Upper lobe of left lung (tissue), 6 donors: Measurements from ENCODE around the gene MYOZ2. TPM values are rescaled to one million over a fixed set of nuclear protein-coding genes. Genes with fewer than 3 reads are reported as not detected.

Experiments used
- ATAC-seq, 2 donors: fragments of 200-7000 bp; cut with Tn5 transposase; one replicate each; pipeline ENCODE4 v1.9.1; 2022; ENCODE audit warnings: mild to moderate bottlenecking in 2 of 2, moderate library complexity in 2 of 2; ENCODE audit not compliant: low FRiP score in 2 of 2
- DNase-seq, 2 donors: peaks; one replicate each; pipeline ENCODE4 v3.0.0-alpha.2; 2019 to 2020
- H3K27ac ChIP-seq, 4 donors: fragments of 200-600 bp; sonication (generic); one replicate each; pipeline ENCODE4 v1.5.1; 2016 to 2019
- H3K27me3 ChIP-seq, 4 donors: fragments of 200-600 bp; sonication (generic); one replicate each; pipeline ENCODE4 v1.5.1; 2017 to 2019
- H3K36me3 ChIP-seq, 4 donors: fragments of 200-600 bp; sonication (generic); one replicate each; pipeline ENCODE4 v1.5.1; 2016 to 2019
- H3K4me1 ChIP-seq, 4 donors: fragments of 200-600 bp; sonication (generic); one replicate each; pipeline ENCODE4 v1.5.1; 2018 to 2019
- H3K4me3 ChIP-seq, 4 donors: fragments of 200-600 bp; sonication (generic); one replicate each; pipeline ENCODE4 v1.5.1; 2017 to 2019; ENCODE audit warnings: mild to moderate bottlenecking in 2 of 4, moderate library complexity in 1 of 4
- H3K9me3 ChIP-seq, 4 donors: fragments of 200-600 bp; sonication (generic); one replicate each; pipeline ENCODE4 v1.5.1; 2018 to 2019
- EP300 ChIP-seq, 4 donors: sonication (generic); formaldehyde crosslinking; IDR thresholded peaks; one replicate each; pipeline ENCODE4 v1.5.1; 2017; ENCODE audit warnings: antibody characterized with exemption in 4 of 4, control low read depth in 2 of 4
- POLR2A ChIP-seq, 4 donors: fragments of 450-650 bp; IDR thresholded peaks; one replicate each; pipeline ENCODE4 v1.5.1; 2016 to 2017; ENCODE audit warnings: antibody characterized with exemption in 4 of 4, mild to moderate bottlenecking in 2 of 4
- POLR2AphosphoS5 ChIP-seq, 2 donors: sonication (generic); formaldehyde crosslinking; IDR thresholded peaks; one replicate each; pipeline ENCODE4 v1.5.1; 2017; ENCODE audit warnings: antibody characterized with exemption in 2 of 2
- WGBS, 2 donors: methylation state at CpG; one replicate each; pipeline ENCODE4 v1.1.5; 2017 to 2018; 5-methylcytosine and 5-hydroxymethylcytosine counted together
- total RNA-seq, 6 donors: library from RNA; depleted of rRNA in 4 of 6; stranded (reverse); fragments of >200 nt in 4 of 6; gene quantifications; one replicate each; pipeline versions ENCODE4 v1.1.0 to v1.2.1, GENCODE V29; 2016 to 2021
- TF ChIP-seq, protein P1 (sequence below), 6 experiments: fragments of 450-650 bp in 4 of 6; fragments of 200-600 bp in 2 of 6; sonication (generic) in 2 of 6; IDR thresholded peaks; one replicate each; pipeline ENCODE4 v1.5.1; 2016 to 2019; ENCODE audit warnings: antibody characterized with exemption in 6 of 6
- donor health status: DM: no; HTN: no; CAD: no; lungs with moderate emphysema.
- donor health status: DM: no; HTN: yes; CAD: no; lungs with severe emphysema.

Gene MYOZ2
- total RNA-seq, 6 donors from 2014 or later, result 0.13 to 0.20 TPM; not detected in 4

- no peaks in the 10 kb centered on the region for H3K36me3 ChIP-seq
- WGBS, 2 donors, result 86 to 97% methylated on average over 4 of the region's 4 CpGs
- H3K27me3 ChIP-seq, result no peaks in the 10 kb centered on the region
- no peaks in the 10 kb centered on the region for H3K9me3 ChIP-seq
- H3K4me3 ChIP-seq, result no peak overlapping the region
- peaks cover 10 to 32% (median 19%) of the 10 kb centered on the region in 4 donors for H3K4me1 ChIP-seq
- DNase-seq (no peak), ATAC-seq (no peak)
- peak overlapping the region in 1 of 4 donors; percentile 8 for H3K27ac ChIP-seq
- no peak for TF ChIP-seq EP300 (IDR thresholded peaks at IDR 0.05)
- no peak for TF ChIP-seq POLR2A (IDR thresholded peaks at IDR 0.05)
- TF ChIP-seq, protein P1, sequence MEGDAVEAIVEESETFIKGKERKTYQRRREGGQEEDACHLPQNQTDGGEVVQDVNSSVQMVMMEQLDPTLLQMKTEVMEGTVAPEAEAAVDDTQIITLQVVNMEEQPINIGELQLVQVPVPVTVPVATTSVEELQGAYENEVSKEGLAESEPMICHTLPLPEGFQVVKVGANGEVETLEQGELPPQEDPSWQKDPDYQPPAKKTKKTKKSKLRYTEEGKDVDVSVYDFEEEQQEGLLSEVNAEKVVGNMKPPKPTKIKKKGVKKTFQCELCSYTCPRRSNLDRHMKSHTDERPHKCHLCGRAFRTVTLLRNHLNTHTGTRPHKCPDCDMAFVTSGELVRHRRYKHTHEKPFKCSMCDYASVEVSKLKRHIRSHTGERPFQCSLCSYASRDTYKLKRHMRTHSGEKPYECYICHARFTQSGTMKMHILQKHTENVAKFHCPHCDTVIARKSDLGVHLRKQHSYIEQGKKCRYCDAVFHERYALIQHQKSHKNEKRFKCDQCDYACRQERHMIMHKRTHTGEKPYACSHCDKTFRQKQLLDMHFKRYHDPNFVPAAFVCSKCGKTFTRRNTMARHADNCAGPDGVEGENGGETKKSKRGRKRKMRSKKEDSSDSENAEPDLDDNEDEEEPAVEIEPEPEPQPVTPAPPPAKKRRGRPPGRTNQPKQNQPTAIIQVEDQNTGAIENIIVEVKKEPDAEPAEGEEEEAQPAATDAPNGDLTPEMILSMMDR (IDR thresholded peaks at IDR 0.05), result no peak
- TF ChIP-seq POLR2AphosphoS5 (IDR thresholded peaks at IDR 0.05), result no peak
Observed at GRCh38 chr4:119104644-119105273, 30.9 kb upstream of the MYOZ2 start.

- Histone ChIP-seq H3K27ac (no peak overlapping the region), H3K4me3 (no peak overlapping the region), H3K9me3 (no peaks in the 10 kb centered on the region), H3K27me3 (no peaks in the 10 kb centered on the region), H3K4me1 (peaks cover 9 to 29% (median 14%) of the 10 kb centered on the region in 4 donors), H3K36me3 (no peaks in the 10 kb centered on the region)
- 92 to 93% methylated on average over 1 of the region's 1 CpG for WGBS, 2 donors
- TF ChIP-seq EP300 (IDR thresholded peaks at IDR 0.05) (no peak), POLR2AphosphoS5 (IDR thresholded peaks at IDR 0.05) (no peak), POLR2A (IDR thresholded peaks at IDR 0.05) (no peak)
- TF ChIP-seq, protein P1 (IDR thresholded peaks at IDR 0.05), result no peak
- no peak for ATAC-seq
- DNase-seq, result no peak
Observed at GRCh38 chr4:119105605-119106004, 30.0 kb upstream of the MYOZ2 start.

DNA sequence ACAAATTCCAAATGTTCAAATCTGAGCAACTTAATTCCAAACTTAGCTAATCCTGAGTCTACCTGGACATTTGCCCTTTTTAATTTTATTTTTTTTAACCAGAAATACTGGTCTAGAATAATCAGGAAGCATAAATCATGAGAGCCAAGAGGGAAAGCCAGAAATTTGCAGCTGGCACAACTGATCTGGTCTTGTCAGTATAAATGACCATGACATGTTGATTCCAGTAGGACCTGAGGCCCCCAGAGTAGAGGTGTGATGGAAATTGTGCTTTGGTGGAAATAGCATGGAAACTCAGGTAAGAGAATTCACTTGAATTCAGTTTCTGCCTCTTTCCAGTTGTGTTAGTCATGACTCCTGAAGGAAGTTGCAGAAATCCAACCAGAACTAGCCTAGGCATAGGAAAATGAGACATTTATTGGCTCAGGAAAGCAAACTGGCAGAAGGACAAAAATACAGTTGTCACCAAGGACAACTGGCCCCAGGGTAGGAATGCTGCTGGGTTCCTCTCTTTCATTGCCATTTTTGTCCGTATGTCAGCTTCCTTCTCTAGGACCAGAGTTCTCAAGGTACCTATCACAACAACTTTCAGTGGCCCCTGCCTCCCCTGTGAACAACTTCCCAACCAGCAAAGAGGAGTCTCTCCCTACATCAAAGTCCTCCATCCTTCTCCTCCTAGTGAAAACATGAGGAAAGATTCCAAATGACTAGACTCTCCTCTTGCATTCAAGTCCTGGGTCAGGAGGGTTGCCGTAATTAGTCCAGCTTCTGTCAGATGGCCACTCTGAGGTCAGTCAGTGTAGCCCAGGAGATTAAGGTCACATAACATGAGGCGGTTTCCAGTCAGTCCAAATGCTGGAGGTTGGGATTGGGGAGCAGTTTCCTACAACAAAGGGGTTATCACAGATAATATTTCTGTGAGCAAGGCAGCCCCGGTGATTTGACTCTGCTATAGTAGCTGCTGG, 29.3 kb upstream of the MYOZ2 start:
- Histone ChIP-seq H3K27ac (no peak overlapping the region), H3K4me1 (peaks cover 9 to 23% (median 13%) of the 10 kb centered on the region in 4 donors), H3K9me3 (no peaks in the 10 kb centered on the region), H3K27me3 (no peaks in the 10 kb centered on the region), H3K36me3 (no peaks in the 10 kb centered on the region), H3K4me3 (no peak overlapping the region)
- no peak for TF ChIP-seq POLR2A (IDR thresholded peaks at IDR 0.05)
- TF ChIP-seq, protein P1 (IDR thresholded peaks at IDR 0.05), result no peak
- TF ChIP-seq EP300 (IDR thresholded peaks at IDR 0.05), result no peak
- no peak for TF ChIP-seq POLR2AphosphoS5 (IDR thresholded peaks at IDR 0.05)
- ATAC-seq (no peak), DNase-seq (no peak)
- 72 to 78% methylated on average over 4 of the region's 4 CpGs for WGBS, 2 donors

DNA sequence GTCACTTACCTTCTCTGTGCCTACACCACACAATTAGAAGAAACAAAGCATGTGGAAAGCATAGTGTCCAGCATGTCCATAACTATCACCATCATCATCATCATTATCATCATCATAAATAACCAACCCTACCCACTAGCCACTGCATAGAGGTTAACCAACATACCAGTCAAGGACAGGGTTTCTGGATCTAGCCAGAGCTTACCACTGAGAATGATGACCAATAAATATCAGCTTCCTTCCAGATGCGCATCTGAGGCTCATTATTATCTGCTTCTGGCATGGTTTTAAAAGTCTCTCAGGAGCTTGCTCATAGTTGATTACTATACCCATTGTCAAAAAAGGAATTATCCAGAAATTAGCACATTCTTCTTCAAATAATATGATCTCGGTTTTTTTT, 25.5 kb upstream of the MYOZ2 start:
- no peaks in the 10 kb centered on the region for H3K9me3 ChIP-seq
- H3K4me3 ChIP-seq, result no peak overlapping the region
- ATAC-seq, result no peak
- no peak for DNase-seq
- 86 to 100% methylated on average over 2 of the region's 2 CpGs for WGBS, 2 donors
- TF ChIP-seq POLR2A (IDR thresholded peaks at IDR 0.05), result no peak
- TF ChIP-seq, protein P1 (IDR thresholded peaks at IDR 0.05), result no peak
- TF ChIP-seq POLR2AphosphoS5 (IDR thresholded peaks at IDR 0.05), result no peak
- TF ChIP-seq EP300 (IDR thresholded peaks at IDR 0.05), result no peak
- H3K27ac ChIP-seq, result no peak overlapping the region
- no peaks in the 10 kb centered on the region for H3K36me3 ChIP-seq
- peaks cover 4 to 15% (median 8%) of the 10 kb centered on the region in 4 donors for H3K4me1 ChIP-seq
- no peaks in the 10 kb centered on the region for H3K27me3 ChIP-seq
